NCI-H2029 (cell line): Measurements from ENCODE around the gene CLDN2.
"Not testable (repeated sequence)": the region's sequence is repeated elsewhere in the genome, so short reads cannot be mapped to it uniquely, and the experiment has no call there.

Source experiments
- DNase-seq: peaks from one replicate; lab custom pipeline; 2025; lab: John Stamatoyannopoulos, UW

CLDN2 gene, protein sequence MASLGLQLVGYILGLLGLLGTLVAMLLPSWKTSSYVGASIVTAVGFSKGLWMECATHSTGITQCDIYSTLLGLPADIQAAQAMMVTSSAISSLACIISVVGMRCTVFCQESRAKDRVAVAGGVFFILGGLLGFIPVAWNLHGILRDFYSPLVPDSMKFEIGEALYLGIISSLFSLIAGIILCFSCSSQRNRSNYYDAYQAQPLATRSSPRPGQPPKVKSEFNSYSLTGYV

GRCh38 chrX:106919932-106920452 is at the start of gene CLDN2:
TSS of gene CLDN2 (plus strand) at chrX:106920402. CDS start at chrX:106928229, 7,827 bp downstream.
- DNase-seq, result no peak

- not testable (repeated sequence) for DNase-seq
Observed at GRCh38 chrX:106872796-106873195, 47.4 kb upstream of the CLDN2 start.

DNA sequence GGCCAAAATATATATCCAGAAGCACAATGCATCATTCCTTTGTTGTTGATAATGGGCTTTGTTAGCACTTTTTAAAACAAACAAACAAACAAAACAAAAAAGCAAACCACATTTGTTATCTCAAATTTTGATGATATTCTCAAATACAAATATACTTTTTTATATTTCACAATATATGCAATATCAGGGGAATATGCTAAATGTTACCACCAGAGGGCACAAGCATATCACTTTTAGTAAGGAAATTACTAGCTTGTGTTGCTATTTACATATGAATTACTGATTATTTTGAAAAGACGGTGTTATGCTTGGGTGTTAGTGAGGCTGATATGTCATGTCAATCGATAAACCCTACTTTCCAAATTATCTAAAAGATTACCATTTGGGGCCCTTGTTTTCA is 46.1 kb upstream of the CLDN2 start:
- peak; percentile 6 for DNase-seq

GRCh38 chrX:106875151-106875550 is 45.1 kb upstream of the CLDN2 start:
- DNase-seq, result no peak

DNA sequence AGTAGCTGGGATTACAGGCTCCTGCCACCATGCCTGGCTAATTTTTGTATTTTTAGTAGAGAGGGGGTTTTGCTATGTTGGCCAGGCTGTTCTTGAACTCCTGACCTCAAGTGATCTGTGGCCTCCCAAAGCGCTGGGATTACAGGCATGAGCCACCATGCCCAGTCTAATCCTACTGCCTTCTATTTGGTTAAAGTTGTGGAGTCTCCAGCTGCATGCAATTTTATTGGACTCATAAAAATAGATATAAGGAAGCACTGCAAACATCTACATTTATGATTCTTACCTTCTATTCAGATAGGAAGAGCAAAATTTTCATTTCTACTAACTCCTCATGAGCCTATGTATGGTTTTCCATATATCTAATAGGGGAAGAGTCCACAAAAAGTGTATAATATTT is 30.7 kb upstream of the CLDN2 start:
- DNase-seq, result no peak

GRCh38 chrX:106891762-106892460 is 28.3 kb upstream of the CLDN2 start:
- DNase-seq, result no peak

- peak; percentile 34 for DNase-seq
Observed at GRCh38 chrX:106894392-106894909, 25.8 kb upstream of the CLDN2 start.

DNA sequence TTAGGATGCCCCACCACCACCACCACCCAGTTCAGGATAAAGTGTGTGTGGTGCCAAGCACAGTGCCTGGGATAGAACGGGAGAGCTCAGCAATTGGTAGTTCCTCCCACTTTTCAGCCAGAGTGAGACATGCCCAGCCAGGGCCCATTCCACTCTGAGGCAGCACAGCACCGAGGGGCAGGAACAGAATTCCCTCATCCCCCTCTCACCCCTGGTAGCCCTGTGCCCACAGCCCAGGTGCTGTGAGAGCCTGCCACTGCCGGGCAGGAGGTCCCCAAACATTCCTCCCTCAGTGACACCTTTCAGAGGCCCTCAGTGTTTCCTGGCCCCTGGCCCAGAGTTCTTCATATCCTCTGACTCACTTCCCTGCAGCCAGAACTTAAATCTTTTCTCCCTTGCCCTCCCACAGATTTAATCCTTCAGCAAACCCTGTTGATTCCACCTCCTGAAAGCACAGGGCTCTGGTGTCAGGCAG is 25.2 kb upstream of the CLDN2 start:
- DNase-seq, result no peak

GRCh38 chrX:106897259-106897658 is 22.9 kb upstream of the CLDN2 start:
- no peak for DNase-seq

DNA sequence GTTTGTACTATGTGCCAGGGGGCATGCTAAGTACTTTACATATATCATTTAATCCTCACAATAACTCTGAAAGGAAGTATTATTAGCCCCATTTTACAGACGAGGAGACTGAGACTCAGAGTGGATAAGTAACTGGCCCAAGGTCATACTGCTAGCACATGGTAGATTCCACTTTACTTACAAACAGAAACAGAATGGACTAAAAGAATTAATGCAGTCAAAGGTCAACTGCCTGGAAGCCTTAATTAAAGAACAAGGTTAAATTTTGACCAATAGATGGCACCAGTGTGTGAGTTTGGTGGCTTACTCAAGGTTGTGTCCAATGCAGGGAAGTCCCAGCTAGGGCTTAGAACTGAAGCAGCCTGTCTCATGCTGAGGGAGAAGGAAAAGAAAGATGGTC is 21.7 kb upstream of the CLDN2 start:
- DNase-seq, result peak; percentile 45

DNA sequence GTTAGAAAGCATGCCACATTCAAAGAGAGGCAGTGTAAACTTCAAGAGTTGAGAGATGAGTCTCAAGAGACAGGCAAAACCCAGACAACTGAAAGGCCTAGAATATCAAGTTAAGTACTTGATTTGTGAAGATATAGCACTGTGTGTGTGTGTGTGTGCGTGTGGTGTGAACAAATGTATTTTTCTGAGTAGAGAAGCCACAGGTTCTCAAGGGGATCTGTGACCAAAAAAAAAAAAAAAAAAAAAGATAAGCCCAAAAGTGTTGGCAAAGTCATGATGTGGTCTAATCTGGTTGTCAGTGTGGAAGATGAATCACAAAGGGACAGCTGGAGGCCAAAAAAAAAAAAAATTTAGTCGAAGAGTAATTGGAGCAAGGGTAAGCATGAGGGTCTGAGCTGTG is 20.9 kb upstream of the CLDN2 start:
- no peak for DNase-seq

DNA sequence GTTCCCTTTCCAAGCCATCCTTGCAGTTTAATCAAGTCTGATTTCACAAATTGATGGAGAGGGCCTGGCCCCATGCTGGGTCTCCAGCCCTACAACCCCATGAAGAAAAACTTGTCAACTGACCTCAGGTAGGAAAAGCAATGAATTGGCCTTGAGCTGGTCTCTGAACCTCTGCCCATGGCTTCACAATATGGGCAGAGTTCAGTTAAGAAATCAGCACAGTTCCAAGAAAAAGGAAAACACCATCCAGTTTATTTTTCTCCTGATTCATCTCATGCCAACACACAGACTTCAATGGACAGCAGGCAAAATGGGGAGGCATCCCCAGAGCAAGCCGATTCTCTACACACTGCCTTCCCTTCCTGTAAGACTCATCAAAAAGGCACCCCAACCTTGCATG is 20.4 kb upstream of the CLDN2 start:
- DNase-seq, result no peak

GRCh38 chrX:106901341-106901740 is 18.9 kb upstream of the CLDN2 start:
- no peak for DNase-seq

- DNase-seq, result no peak
Observed at GRCh38 chrX:106901781-106902219, 18.4 kb upstream of the CLDN2 start.

- DNase-seq, result no peak
Observed at GRCh38 chrX:106902684-106903083, 17.5 kb upstream of the CLDN2 start.

DNA sequence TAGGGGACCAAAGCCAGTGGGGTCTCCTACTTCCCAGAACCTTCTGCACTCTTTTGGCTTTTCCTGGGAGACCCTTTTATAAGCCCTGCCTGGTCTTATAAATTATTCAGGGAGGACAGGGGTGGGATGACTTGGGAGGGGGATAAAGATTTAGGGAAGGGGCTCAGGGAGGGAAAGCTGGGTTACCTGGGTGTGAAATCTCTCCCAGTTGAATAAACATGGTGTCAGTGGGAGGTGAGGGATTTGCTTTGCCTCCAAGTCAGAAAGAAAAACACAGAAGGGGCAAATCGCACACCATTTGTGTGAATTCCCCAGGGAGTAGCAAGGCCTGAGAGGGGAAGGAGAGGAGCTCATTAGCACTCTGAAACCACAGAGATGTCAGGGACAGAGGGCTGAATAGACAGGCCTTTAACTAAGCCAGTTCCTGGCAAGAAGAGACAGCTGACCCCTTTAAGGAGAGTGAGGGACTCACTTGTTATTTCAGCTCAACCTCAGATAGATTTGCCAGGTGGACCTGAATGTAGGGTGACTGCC is 16.8 kb upstream of the CLDN2 start, which contains the start of gene RIPPLY1:
RIPPLY1 (minus strand) TSS at position 51 of the 534 bp plus-strand sequence. CDS start 54 bp downstream, outside the sequence.
- DNase-seq, result no peak

DNA sequence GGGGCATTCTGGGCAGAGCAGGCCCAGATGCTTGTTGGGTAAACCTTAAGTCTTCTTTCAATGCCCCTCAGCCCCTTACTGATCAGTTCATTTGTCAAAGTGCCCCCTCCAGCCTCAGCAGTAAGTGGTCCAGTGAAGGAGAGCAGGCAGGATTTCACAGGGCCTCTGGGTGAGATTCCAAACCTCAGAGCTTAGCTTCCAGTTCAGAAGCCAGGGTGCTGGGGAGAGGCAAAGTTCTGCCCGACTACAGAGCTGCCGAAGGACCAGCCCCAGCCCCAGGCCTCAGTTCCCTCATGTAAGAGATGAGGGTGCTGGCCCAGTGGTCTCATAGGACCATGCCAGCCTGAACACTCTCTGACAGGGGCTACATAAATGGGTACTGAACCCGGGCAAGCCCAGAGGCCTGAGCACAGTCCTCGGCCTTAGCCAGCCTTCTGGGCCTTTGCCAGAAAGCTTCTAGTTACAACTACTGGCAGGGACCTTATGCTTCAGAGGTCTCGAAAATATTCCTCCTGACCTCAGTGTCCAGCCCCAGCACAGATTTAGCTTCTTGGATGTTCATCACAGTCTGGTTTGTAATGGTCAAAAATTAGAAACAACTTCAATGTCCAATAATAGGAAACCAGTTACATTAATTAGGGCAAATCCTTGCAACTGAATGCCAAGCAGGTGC is 16.2 kb upstream of the CLDN2 start:
- DNase-seq, result no peak

DNA sequence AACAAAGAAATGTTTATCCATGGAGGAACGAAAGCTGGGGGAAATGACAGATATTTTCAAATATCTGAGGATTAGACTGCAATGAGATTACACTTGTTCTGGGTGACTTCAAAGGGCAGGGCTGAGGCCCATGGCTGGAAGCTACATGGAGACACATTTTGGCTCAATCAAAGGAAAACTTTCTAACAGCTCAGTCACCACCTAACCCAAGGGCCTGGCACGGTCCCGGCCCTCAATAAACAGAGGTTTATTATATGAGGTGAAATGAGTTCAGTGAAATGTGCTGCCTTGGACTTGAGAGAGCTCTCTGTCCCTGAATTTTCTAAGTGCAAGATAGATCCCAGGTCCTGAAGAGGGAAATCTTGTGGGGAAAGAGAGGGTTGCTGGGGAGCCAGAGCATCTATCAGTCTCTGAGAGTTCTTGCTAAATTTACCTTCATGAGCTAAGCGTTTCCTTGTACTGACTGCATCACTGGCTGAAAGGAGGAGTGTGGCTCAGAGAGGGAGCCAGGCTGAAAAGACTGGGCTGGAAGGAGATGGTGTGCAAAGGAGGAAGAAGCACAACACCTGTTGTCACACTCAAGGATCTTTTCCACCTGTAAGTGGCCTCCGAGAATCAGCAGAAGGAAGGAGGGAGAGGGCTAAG is 15.0 kb upstream of the CLDN2 start:
- DNase-seq, result no peak

- DNase-seq, result no peak
Observed at GRCh38 chrX:106906361-106906760, 13.8 kb upstream of the CLDN2 start.

- no peak for DNase-seq
Observed at GRCh38 chrX:106912864-106913263, 7.3 kb upstream of the CLDN2 start.

DNA sequence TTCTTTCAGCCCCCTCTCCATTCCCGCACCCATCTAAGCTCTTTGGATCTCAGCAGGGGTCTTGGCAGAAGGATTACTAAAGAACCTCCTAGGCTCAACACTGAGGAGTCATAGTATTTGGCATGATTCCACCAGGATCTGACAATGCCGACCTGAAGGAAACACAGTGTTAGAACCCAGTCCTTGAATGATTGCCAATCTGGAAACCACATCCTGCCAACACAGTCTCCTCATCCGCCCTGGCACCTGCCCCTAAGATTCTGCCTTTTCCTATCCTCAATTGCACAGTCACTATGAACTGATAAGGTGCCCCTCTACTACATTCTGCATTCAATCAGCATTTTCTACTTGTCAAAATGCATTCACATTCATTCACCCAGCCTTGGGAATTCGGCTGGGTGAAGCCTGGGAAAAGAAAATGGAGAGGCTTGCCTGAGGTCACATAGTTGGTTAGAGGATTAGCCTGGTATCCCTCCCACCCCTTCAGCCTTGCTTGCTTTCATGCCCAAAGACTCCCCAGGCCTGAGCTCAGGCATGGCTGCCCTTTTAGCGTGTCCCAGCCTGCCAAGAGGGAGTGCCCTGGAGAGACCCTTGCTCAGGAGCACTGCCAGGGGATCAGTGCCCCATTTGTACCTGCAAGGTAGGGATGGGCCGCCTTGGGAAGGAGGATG is 2.2 kb upstream of the CLDN2 start:
- peak; percentile 66 for DNase-seq
